ENCODE measurements around the gene RTF1.

The RTF1 gene

GRCh38 chr15:41512512-41512939, 95.6 kb downstream of the RTF1 start:
- no peak overlapping the region for H2BK120ac ChIP-seq (ENCODE audit: low read depth, low read length)
- peak overlapping the region; percentile 83 for H3K4me2 ChIP-seq (ENCODE audit: low read length)
- H3K9ac ChIP-seq (ENCODE audit: low read length) = no peak overlapping the region
- H2BK5ac ChIP-seq (ENCODE audit: low read length) = no peak overlapping the region
- no peak overlapping the region for H3K18ac ChIP-seq (ENCODE audit: low read length)
- no peak overlapping the region for H3K4ac ChIP-seq (ENCODE audit: low read depth, low read length)
- no peak overlapping the region for H3K4me3 ChIP-seq (ENCODE audit: low read length)
- H3K23ac ChIP-seq (ENCODE audit: low read length) = peak overlapping the region; percentile 29
- peak overlapping the region; percentile 17 for H3K56ac ChIP-seq (ENCODE audit: low read length)
- H4K8ac ChIP-seq (ENCODE audit: low read depth, low read length) = no peak overlapping the region
- no peak overlapping the region for H2AK5ac ChIP-seq (ENCODE audit: low read length)
- DNase-seq = no peak
- H3K36me3 ChIP-seq (ENCODE audit: control insufficient read depth, insufficient read depth, low read length) = no peaks in the 10 kb centered on the region
- H3K79me2 ChIP-seq (ENCODE audit: control insufficient read depth, insufficient read depth, low read length) = no peaks in the 10 kb centered on the region
- no peak overlapping the region for H2BK15ac ChIP-seq (replicated peaks; ENCODE audit: low read depth)
- H3K27me3 ChIP-seq (ENCODE audit: insufficient read depth, low read length, poor library complexity) = peaks cover 26% of the 10 kb centered on the region
- no peaks in the 10 kb centered on the region for H3K79me1 ChIP-seq (ENCODE audit: low read length)
- H3K4me1 ChIP-seq (ENCODE audit: control insufficient read depth, low read depth, low read length) = no peaks in the 10 kb centered on the region
- no CpG with 5 or more reads among the region's 33 CpGs for WGBS (ENCODE audit: extremely low coverage, insufficient coverage, low lambda C conversion rate)
- H4K5ac ChIP-seq (ENCODE audit: low read length) = no peak overlapping the region
- no peak overlapping the region for H3K27ac ChIP-seq (ENCODE audit: low read depth, low read length)

GRCh38 chr15:41512940-41513505, 96.1 kb downstream of the RTF1 start:
- H3K4ac ChIP-seq (ENCODE audit: low read depth, low read length) = no peak overlapping the region
- H3K27ac ChIP-seq (ENCODE audit: low read depth, low read length) = no peak overlapping the region

GRCh38 chr15:41513506-41514227, 96.8 kb downstream of the RTF1 start, which contains the start of gene LTK:
LTK (minus strand) TSS chr15:41513827; CDS start chr15:41513709, 118 bp downstream.
- WGBS (ENCODE audit: extremely low coverage, insufficient coverage, low lambda C conversion rate) = no CpG with 5 or more reads among the region's 33 CpGs
- H3K18ac ChIP-seq (ENCODE audit: low read length) = no peak within 1 kb of the TSS
- no peak within 1 kb of the TSS for H2BK120ac ChIP-seq (ENCODE audit: low read depth, low read length)
- DNase-seq = peak; percentile 67
- no peak within 1 kb of the TSS for H2BK15ac ChIP-seq (replicated peaks; ENCODE audit: low read depth)
- H2AK5ac ChIP-seq (ENCODE audit: low read length) = no peak within 1 kb of the TSS
- H3K4ac ChIP-seq (ENCODE audit: low read depth, low read length) = no peak within 1 kb of the TSS
- H3K4me3 ChIP-seq (ENCODE audit: low read length) = peak within 1 kb of the TSS; percentile 3
- H3K56ac ChIP-seq (ENCODE audit: low read length) = peak within 1 kb of the TSS; percentile 38
- H3K79me2 ChIP-seq (ENCODE audit: control insufficient read depth, insufficient read depth, low read length) = no peaks in the 10 kb centered on the region
- H3K27ac ChIP-seq (ENCODE audit: low read depth, low read length) = no peak within 1 kb of the TSS
- H3K4me2 ChIP-seq (ENCODE audit: low read length) = peak within 1 kb of the TSS; percentile 83
- no peak within 1 kb of the TSS for H2BK5ac ChIP-seq (ENCODE audit: low read length)
- no peak within 1 kb of the TSS for H4K5ac ChIP-seq (ENCODE audit: low read length)
- H3K79me1 ChIP-seq (ENCODE audit: low read length) = no peaks in the 10 kb centered on the region
- H4K8ac ChIP-seq (ENCODE audit: low read depth, low read length) = no peak within 1 kb of the TSS
- peaks cover 26% of the 10 kb centered on the region for H3K27me3 ChIP-seq (ENCODE audit: insufficient read depth, low read length, poor library complexity)
- H3K23ac ChIP-seq (ENCODE audit: low read length) = peak within 1 kb of the TSS; percentile 29
- H3K9ac ChIP-seq (ENCODE audit: low read length) = peak within 1 kb of the TSS; percentile 2
- no peaks in the 10 kb centered on the region for H3K4me1 ChIP-seq (ENCODE audit: control insufficient read depth, low read depth, low read length)
- no peaks in the 10 kb centered on the region for H3K36me3 ChIP-seq (ENCODE audit: control insufficient read depth, insufficient read depth, low read length)

More at GRCh38 chr15:41512940-41513505, 96.1 kb downstream of the RTF1 start:
- no peaks in the 10 kb centered on the region for H3K4me1 ChIP-seq (ENCODE audit: control insufficient read depth, low read depth, low read length)
- H3K36me3 ChIP-seq (ENCODE audit: control insufficient read depth, insufficient read depth, low read length) = no peaks in the 10 kb centered on the region
- H3K9ac ChIP-seq (ENCODE audit: low read length) = peak overlapping the region; percentile 2
- DNase-seq = peak; percentile 36
- no peak overlapping the region for H2BK5ac ChIP-seq (ENCODE audit: low read length)
- H2BK120ac ChIP-seq (ENCODE audit: low read depth, low read length) = no peak overlapping the region
- no peak overlapping the region for H2AK5ac ChIP-seq (ENCODE audit: low read length)
- H3K18ac ChIP-seq (ENCODE audit: low read length) = no peak overlapping the region
- H4K5ac ChIP-seq (ENCODE audit: low read length) = no peak overlapping the region
- no peaks in the 10 kb centered on the region for H3K79me1 ChIP-seq (ENCODE audit: low read length)
- H3K56ac ChIP-seq (ENCODE audit: low read length) = no peak overlapping the region
- H3K23ac ChIP-seq (ENCODE audit: low read length) = no peak overlapping the region
- no peak overlapping the region for H4K8ac ChIP-seq (ENCODE audit: low read depth, low read length)
- H3K4me3 ChIP-seq (ENCODE audit: low read length) = peak overlapping the region; percentile 3
- H2BK15ac ChIP-seq (replicated peaks; ENCODE audit: low read depth) = no peak overlapping the region
- no CpG with 5 or more reads among the region's 40 CpGs for WGBS (ENCODE audit: extremely low coverage, insufficient coverage, low lambda C conversion rate)
- no peaks in the 10 kb centered on the region for H3K79me2 ChIP-seq (ENCODE audit: control insufficient read depth, insufficient read depth, low read length)
- peaks cover 26% of the 10 kb centered on the region for H3K27me3 ChIP-seq (ENCODE audit: insufficient read depth, low read length, poor library complexity)
- H3K4me2 ChIP-seq (ENCODE audit: low read length) = peak overlapping the region; percentile 83

- H2AK5ac ChIP-seq (ENCODE audit: low read length) = no peak overlapping the region
- H3K27me3 ChIP-seq (ENCODE audit: insufficient read depth, low read length, poor library complexity) = peaks cover under 1% of the 10 kb centered on the region
- WGBS (ENCODE audit: extremely low coverage, insufficient coverage, low lambda C conversion rate) = no CpG with 5 or more reads among the region's 8 CpGs
- no peak overlapping the region for H3K4me2 ChIP-seq (ENCODE audit: low read length)
- H3K18ac ChIP-seq (ENCODE audit: low read length) = no peak overlapping the region
- DNase-seq = no peak
- no peak overlapping the region for H2BK15ac ChIP-seq (replicated peaks; ENCODE audit: low read depth)
- no peak overlapping the region for H3K4me3 ChIP-seq (ENCODE audit: low read length)
- no peaks in the 10 kb centered on the region for H3K79me1 ChIP-seq (ENCODE audit: low read length)
- H3K9ac ChIP-seq (ENCODE audit: low read length) = no peak overlapping the region
- no peak overlapping the region for H3K4ac ChIP-seq (ENCODE audit: low read depth, low read length)
- no peak overlapping the region for H3K27ac ChIP-seq (ENCODE audit: low read depth, low read length)
- H3K36me3 ChIP-seq (ENCODE audit: control insufficient read depth, insufficient read depth, low read length) = no peaks in the 10 kb centered on the region
- H3K23ac ChIP-seq (ENCODE audit: low read length) = no peak overlapping the region
- H3K4me1 ChIP-seq (ENCODE audit: control insufficient read depth, low read depth, low read length) = no peaks in the 10 kb centered on the region
- no peak overlapping the region for H2BK120ac ChIP-seq (ENCODE audit: low read depth, low read length)
- H4K5ac ChIP-seq (ENCODE audit: low read length) = no peak overlapping the region
- no peaks in the 10 kb centered on the region for H3K79me2 ChIP-seq (ENCODE audit: control insufficient read depth, insufficient read depth, low read length)
- no peak overlapping the region for H2BK5ac ChIP-seq (ENCODE audit: low read length)
- H4K8ac ChIP-seq (ENCODE audit: low read depth, low read length) = no peak overlapping the region
- H3K56ac ChIP-seq (ENCODE audit: low read length) = no peak overlapping the region
These were observed 101.1 kb downstream of the RTF1 start for GRCh38 chr15:41517895-41518449.

- no peak overlapping the region for H2BK15ac ChIP-seq (replicated peaks; ENCODE audit: low read depth)
- H4K8ac ChIP-seq (ENCODE audit: low read depth, low read length) = no peak overlapping the region
- H3K18ac ChIP-seq (ENCODE audit: low read length) = no peak overlapping the region
- H3K27me3 ChIP-seq (ENCODE audit: insufficient read depth, low read length, poor library complexity) = no peaks in the 10 kb centered on the region
- no peaks in the 10 kb centered on the region for H3K79me1 ChIP-seq (ENCODE audit: low read length)
- H3K27ac ChIP-seq (ENCODE audit: low read depth, low read length) = no peak overlapping the region
- no peak overlapping the region for H3K56ac ChIP-seq (ENCODE audit: low read length)
- no peaks in the 10 kb centered on the region for H3K4me1 ChIP-seq (ENCODE audit: control insufficient read depth, low read depth, low read length)
- H3K79me2 ChIP-seq (ENCODE audit: control insufficient read depth, insufficient read depth, low read length) = no peaks in the 10 kb centered on the region
- H2BK5ac ChIP-seq (ENCODE audit: low read length) = no peak overlapping the region
- no CpG with 5 or more reads among the region's 17 CpGs for WGBS (ENCODE audit: extremely low coverage, insufficient coverage, low lambda C conversion rate)
- no peak overlapping the region for H3K4ac ChIP-seq (ENCODE audit: low read depth, low read length)
- H3K9ac ChIP-seq (ENCODE audit: low read length) = no peak overlapping the region
- H3K4me3 ChIP-seq (ENCODE audit: low read length) = no peak overlapping the region
- H2AK5ac ChIP-seq (ENCODE audit: low read length) = no peak overlapping the region
- no peak for DNase-seq
- H3K4me2 ChIP-seq (ENCODE audit: low read length) = no peak overlapping the region
- H4K5ac ChIP-seq (ENCODE audit: low read length) = no peak overlapping the region
- H3K23ac ChIP-seq (ENCODE audit: low read length) = no peak overlapping the region
- H3K36me3 ChIP-seq (ENCODE audit: control insufficient read depth, insufficient read depth, low read length) = no peaks in the 10 kb centered on the region
- H2BK120ac ChIP-seq (ENCODE audit: low read depth, low read length) = no peak overlapping the region
These were observed 103.7 kb downstream of the RTF1 start for GRCh38 chr15:41520636-41521035.
